GM19023 (cell line): ENCODE data around the gene IQCK.
"Not testable (repeated sequence)": the region's sequence is repeated elsewhere in the genome, so short reads cannot be mapped to it uniquely, and the experiment has no call there.

ENCODE experiments used
- ATAC-seq: cut with Tn5 transposase; IDR thresholded peaks from one replicate; pipeline ENCODE4 v1.9.1; 2021; ENCODE audit warnings: mild to moderate bottlenecking, moderate library complexity; ENCODE audit not compliant: unreplicated experiment

The IQCK gene

GRCh38 chr16:19715566-19715965 is 2.5 kb upstream of the IQCK start:
- no peak for ATAC-seq

DNA sequence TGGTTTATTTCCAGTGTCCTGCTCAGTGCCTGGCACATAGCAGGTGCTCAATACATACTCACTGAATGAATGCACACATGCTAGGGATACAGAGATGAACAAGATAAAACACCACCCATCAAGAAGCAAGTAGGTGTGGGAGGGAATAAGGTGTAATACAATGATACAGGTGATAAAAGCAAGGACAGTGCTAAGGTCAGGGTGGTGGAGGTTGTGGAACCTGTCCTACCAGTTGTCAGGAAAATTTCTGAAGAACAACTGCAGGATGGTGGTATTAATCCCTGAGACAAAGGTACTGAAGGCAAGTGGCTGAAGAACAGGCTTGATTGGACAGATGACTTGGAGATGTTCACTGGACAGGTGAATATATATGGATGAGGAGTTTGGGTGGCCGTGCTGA is 1.9 kb upstream of the IQCK start:
- ATAC-seq: no peak

- not testable (repeated sequence) for ATAC-seq
These were observed 1.3 kb upstream of the IQCK start for GRCh38 chr16:19716728-19717127.

DNA sequence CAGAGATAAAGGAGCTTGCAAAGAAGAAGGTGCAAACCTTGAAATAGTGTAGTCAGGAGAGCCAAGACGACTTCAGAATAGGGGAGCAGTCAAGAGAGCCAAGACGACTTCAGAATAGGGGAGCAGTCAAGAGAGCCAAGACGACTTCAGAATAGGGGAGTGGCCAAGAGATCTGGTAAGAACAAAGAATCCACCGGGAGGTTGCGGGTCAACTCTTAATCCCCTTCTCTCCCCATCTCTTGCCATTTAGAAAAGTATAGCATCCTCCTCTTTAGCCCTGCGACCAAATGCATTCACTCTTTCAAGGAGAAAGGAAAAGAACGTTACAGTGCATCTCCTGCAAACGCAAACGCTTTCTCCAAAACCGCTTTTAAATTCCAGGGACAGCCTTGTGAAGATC is 757 bp upstream of the IQCK start:
- no peak for ATAC-seq

- no peak for ATAC-seq
These were observed 524 bp downstream of the IQCK start for GRCh38 chr16:19718624-19718965.

DNA sequence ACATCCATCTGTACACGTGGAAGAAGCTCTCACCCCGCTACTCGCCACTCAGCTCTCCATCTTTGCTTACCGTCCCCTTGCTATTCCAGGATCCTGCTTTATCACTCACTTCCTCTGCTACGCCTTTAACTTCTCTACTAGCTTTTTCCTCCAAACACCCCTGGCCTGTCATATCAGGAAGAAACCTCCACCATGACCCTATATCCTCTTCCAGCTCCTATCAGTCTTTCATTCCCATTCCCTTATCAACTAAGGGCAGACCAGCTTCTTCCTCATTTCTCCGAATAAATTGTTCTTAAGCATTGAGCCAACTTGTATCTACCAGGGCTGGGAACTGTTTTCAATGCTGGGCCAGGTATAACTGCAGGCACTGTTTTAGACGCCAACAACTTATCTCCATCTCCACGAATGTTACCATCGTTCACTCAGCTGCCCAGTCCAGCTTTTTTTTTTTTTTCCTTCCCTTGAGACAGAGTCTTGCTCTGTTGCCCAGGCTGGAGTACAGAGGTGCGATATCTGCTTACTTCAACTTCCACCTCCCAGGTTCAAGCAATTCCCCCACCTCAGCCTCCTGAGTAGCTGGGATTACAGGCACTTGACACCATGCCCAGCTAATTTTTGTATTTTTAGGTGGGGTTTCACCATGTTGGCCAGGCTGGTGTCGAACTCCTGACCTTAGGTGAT is 4.3 kb downstream of the IQCK start:
- no peak for ATAC-seq

DNA sequence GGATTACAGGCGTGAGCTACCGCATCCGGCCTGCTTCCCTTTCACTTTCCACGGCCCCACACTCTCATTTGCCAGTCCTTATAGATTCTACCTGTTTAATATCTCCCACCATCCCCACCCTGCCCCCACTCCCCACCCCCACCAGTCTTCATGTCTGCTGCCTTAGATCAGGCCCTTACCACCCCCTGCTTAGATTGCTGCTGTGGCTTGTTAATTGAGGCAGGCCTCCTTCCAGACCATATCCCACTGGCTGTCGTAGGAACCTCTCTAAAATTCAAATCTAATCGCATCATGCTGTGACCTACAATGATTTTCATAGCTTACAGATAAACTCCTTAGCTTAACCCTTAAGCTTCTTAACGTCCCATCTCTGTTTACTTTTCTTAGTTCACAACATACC is 4.9 kb downstream of the IQCK start:
- no peak for ATAC-seq

- no peak for ATAC-seq
These were observed 10.5 kb downstream of the IQCK start for GRCh38 chr16:19728636-19728965.

- ATAC-seq: no peak
These were observed 15.5 kb downstream of the IQCK start for GRCh38 chr16:19733551-19733950.

- ATAC-seq: no peak
These were observed 17.2 kb downstream of the IQCK start for GRCh38 chr16:19735074-19735867.

DNA sequence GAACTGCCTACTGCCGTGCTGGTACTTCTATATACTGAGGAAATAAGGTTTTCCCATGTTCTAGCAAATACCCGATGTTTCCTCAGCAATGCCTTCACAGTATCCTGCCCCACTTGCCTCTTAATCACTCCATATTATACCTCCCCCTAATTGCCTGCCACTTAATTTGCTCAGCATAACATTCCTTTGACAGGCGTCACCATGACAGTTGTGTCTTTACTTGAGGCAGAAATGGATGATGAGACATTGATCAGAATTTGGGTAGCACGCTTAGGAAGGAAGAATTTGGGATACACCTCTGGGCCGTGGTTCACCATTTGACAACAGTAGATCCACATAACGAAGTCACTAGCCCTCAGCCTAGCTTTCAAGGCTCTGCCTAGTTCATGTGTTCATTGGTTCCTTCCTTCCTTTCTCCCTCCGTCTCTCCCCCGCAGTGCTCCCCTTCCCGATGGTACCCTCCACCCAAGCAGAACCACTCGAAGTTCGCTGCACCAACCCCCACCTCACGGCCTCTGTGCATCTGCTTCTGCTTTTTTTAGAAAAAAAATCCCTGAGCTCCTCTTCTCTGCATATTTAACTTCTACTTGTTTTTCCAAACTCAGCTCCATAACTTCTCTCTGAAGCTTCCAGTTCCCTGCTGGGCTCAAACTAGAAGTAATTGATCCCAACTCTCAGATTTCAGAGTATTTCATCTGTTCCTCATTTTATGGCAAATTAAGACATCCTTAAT is 19.4 kb downstream of the IQCK start:
- no peak for ATAC-seq

GRCh38 chr16:19741354-19741753 is 23.3 kb downstream of the IQCK start:
- ATAC-seq: no peak

DNA sequence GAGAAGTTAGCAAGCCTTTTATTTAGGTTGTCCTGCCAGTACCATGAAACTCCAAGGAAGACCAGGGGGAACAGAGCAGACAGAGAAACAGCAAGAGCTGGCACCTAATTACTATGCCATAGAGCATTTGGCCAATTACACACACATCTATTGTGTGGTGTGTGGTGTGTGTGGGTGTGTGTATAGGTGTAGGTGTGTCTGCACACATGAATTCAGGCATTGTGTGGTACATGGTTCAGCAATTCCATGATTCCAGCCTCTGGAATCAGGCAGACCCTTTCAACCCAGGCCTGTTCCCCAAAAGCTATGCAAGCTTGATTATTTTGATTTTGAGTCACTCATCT is 25.7 kb downstream of the IQCK start:
- ATAC-seq: no peak

GRCh38 chr16:19744670-19745069 is 26.6 kb downstream of the IQCK start:
- no peak for ATAC-seq

DNA sequence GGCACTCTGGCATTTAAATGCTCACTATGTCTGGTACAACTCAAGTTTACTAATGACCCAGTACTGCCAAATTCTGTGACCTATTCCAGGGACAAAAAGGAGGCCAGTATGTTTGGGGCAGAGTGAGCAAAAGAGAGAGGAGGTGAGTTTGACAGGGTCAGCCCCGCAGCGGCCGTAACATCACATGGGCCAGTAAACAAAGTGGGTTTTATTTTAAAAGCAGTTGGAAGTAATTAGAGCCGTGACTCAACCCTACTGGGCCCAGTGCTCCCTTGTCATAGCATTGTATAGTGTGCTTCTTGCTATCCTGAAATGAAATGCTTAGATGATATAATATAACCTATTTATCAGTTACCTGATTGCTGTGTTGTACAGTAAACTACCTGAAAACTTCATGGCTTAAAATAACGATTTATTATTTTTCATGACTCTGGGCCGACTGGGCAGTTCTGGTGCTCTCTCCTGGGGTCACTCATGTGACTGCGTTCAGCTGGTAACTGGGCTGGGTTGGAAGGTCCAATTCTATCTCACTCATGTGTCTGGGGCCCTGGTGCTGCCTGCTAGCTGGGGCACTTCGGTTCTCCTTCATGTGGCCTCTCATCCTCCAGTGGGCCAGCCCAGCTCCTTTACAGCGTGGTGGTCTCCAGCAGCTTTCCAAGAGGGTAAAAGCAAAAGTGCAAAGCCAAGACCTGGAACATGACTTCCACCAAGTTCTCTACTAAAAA is 27.4 kb downstream of the IQCK start:
- no peak for ATAC-seq

DNA sequence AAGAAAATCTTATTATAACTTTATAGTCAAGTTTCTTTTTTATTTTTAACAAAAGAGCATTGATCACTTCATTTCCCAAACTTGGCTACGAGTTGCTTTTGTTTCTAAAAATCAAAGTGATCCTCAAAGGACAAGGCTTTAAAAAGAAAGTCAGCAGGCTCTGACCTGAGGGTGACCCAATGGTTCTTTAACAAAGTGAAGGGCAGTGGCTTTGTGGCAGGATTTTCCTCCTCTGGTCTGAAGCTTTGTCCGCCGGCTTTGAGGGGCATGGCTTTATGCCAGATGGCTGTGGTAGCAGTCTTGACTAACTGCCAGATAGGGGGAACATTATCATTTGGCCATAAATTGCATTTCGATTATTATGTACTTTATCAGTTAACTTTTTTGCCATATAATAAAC is 28.5 kb downstream of the IQCK start:
- no peak for ATAC-seq

DNA sequence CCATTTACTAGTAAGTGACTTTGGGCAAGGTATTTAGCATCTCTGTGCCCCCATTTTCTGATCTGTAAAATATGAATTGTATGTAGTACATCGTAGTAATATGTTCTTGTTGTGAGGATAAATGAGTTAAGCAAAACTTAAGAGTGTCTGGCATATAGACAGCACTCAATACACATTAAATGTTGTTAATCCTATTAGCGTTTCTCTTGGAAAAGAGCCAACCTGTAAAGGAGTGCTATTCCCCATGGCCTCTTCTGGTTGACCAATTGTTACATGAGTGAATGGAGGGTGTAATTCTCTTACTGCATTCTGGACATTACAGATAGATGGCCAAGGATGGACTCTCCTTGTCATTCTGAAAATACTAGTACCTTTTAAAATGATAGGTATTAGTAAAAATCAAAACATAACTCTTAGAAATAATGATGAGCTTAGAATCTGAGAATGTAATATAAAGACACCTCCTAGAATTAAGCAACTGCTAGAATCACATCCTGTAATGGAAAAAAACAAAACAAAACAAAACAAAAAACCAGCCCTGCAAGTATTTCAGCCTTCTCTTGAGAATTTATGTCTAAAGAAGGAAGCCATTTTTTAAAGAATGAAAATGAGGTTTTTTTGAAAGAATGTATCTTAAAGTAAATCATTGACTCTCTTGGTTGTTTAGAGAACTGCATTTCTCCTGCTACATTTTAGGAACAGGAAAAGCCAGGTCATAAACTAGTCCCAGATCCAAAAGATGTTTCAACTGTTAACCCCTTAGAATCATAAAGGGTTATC is 30.5 kb downstream of the IQCK start:
- ATAC-seq: no peak

DNA sequence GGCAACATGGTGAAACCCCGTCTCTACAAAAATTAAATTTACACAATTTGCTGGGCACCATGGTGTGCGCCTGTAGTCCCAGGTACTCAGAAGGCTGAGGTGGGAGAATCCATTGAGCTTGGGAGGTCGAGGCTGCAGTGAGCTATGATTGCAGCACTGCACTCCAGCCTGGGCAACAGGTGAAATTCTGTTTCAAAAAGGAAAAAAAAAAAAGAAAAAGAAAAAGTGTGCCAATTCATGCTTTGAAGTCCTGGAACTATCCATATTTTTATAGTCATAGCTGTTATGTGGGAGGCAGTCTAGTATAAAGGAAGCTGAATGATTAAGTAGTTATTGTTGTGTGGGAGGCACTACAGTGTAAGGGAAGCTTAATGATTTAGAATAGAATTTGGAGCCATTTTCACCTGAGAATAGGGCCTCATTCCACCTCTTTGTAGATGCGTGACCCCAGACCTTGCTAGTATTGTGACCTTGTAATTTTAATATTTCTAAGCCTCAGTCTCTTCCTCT is 31.6 kb downstream of the IQCK start:
- ATAC-seq: no peak

- ATAC-seq: no peak
These were observed 33.7 kb downstream of the IQCK start for GRCh38 chr16:19751478-19752385.
